ENCODE results near the gene MAZ.
A peak's percentile ranks its signal among the peaks of the same experiment; 100 is the strongest.
"Not testable (repeated sequence)": the region's sequence is repeated elsewhere in the genome, so short reads cannot be mapped to it uniquely, and the experiment has no call there.

MAZ gene

GRCh38 chr16:29806099-29806579 lies at the start of gene MAZ:
TSS of gene MAZ (plus strand) at chr16:29806529. CDS start at chr16:29806702, 173 bp downstream.
- DNase-seq (ENCODE audit: low spot score) = peak; percentile 89
- in situ Hi-C loops (cut with MboI; ENCODE audit: low pct_unique_long_range_greater_than_20kb, low sequenced_read_pairs, unreplicated experiment) = no loop called here
- TF ChIP-seq, protein P1, sequence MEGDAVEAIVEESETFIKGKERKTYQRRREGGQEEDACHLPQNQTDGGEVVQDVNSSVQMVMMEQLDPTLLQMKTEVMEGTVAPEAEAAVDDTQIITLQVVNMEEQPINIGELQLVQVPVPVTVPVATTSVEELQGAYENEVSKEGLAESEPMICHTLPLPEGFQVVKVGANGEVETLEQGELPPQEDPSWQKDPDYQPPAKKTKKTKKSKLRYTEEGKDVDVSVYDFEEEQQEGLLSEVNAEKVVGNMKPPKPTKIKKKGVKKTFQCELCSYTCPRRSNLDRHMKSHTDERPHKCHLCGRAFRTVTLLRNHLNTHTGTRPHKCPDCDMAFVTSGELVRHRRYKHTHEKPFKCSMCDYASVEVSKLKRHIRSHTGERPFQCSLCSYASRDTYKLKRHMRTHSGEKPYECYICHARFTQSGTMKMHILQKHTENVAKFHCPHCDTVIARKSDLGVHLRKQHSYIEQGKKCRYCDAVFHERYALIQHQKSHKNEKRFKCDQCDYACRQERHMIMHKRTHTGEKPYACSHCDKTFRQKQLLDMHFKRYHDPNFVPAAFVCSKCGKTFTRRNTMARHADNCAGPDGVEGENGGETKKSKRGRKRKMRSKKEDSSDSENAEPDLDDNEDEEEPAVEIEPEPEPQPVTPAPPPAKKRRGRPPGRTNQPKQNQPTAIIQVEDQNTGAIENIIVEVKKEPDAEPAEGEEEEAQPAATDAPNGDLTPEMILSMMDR (IDR thresholded peaks at IDR 0.05; ENCODE audit: extremely low read depth, insufficient read depth, missing control alignments) = no peak

- in situ Hi-C loops (cut with MboI; ENCODE audit: low pct_unique_long_range_greater_than_20kb, low sequenced_read_pairs, unreplicated experiment) = no loop called here
- no peak for DNase-seq (ENCODE audit: low spot score)
- TF ChIP-seq, protein P1 (IDR thresholded peaks at IDR 0.05; ENCODE audit: extremely low read depth, insufficient read depth, missing control alignments) = no peak
Measured at GRCh38 chr16:29756654-29757053, 49.7 kb upstream of the MAZ start.

- in situ Hi-C loops (cut with MboI; ENCODE audit: low pct_unique_long_range_greater_than_20kb, low sequenced_read_pairs, unreplicated experiment); DNase-seq (ENCODE audit: low spot score): not testable (repeated sequence)
Measured at GRCh38 chr16:29757086-29757485, 49.2 kb upstream of the MAZ start.

- in situ Hi-C loops (cut with MboI; ENCODE audit: low pct_unique_long_range_greater_than_20kb, low sequenced_read_pairs, unreplicated experiment) = no loop called here
- no peak for DNase-seq (ENCODE audit: low spot score)
Measured at GRCh38 chr16:29757950-29758466, 48.3 kb upstream of the MAZ start.

GRCh38 chr16:29760567-29761279 lies 45.6 kb upstream of the MAZ start:
- in situ Hi-C loops (cut with MboI; ENCODE audit: low pct_unique_long_range_greater_than_20kb, low sequenced_read_pairs, unreplicated experiment) = no loop called here
- no peak for DNase-seq (ENCODE audit: low spot score)
- TF ChIP-seq, protein P1 (IDR thresholded peaks at IDR 0.05; ENCODE audit: extremely low read depth, insufficient read depth, missing control alignments) = no peak

More at GRCh38 chr16:29757950-29758466, 48.3 kb upstream of the MAZ start:
- TF ChIP-seq, protein P1 (IDR thresholded peaks at IDR 0.05; ENCODE audit: extremely low read depth, insufficient read depth, missing control alignments) = no peak

- in situ Hi-C loops (cut with MboI; ENCODE audit: low pct_unique_long_range_greater_than_20kb, low sequenced_read_pairs, unreplicated experiment); DNase-seq (ENCODE audit: low spot score): not testable (repeated sequence)
Measured at GRCh38 chr16:29761280-29761651, 45.1 kb upstream of the MAZ start.

DNA sequence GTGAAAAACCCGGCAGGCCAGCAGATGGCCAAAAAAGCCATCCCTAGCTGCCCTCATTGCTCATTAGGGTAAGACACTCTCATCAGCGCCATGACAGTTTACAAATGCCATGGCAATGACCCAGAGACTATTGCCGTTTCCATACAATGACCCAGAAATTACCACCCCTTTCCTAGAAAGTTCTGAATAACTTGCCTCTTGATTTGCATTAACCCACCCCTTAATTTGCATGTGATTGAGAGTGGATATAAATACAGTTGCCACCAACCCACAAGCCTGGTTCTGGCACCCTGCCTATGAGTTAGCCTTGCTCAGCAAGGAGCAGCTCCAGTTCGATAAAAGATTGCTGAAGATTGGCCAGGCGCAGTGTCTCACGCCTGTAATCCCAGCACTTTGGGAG lies 44.4 kb upstream of the MAZ start:
- TF ChIP-seq, protein P1 (IDR thresholded peaks at IDR 0.05; ENCODE audit: extremely low read depth, insufficient read depth, missing control alignments) = no peak
- in situ Hi-C loops (cut with MboI; ENCODE audit: low pct_unique_long_range_greater_than_20kb, low sequenced_read_pairs, unreplicated experiment) = no loop called here
- DNase-seq (ENCODE audit: low spot score) = no peak

All from GM13977 (cell line).